Left cardiac atrium (tissue), 4 donors: ENCODE results near the gene PACS2. TPM values are rescaled to one million over a fixed set of nuclear protein-coding genes. Genes with fewer than 3 reads are reported as not detected.
A peak's percentile ranks its signal among the peaks of the same experiment; 100 is the strongest.
"Not testable (repeated sequence)": the region's sequence is repeated elsewhere in the genome, so short reads cannot be mapped to it uniquely, and the experiment has no call there.

Experiments
- ATAC-seq, 2 donors: fragments of 200-7000 bp; cut with Tn5 transposase; one replicate each; pipeline ENCODE4 v1.9.1; 2020; ENCODE audit warnings: mild to moderate bottlenecking in 2 of 2, moderate library complexity in 2 of 2
- DNase-seq: peaks from one replicate; pipeline ENCODE4 v3.0.0-alpha.2; 2020
- intact Hi-C, 2 donors: fragments of 100-400 bp; cut with DNase I; formaldehyde crosslinking; loops; one replicate each; pipeline versions ENCODE4 v1.14.1 to v1.15.1; 2022 to 2023
- total RNA-seq, 2 donors: library from RNA; stranded (reverse); fragmentation: NEBNext Ultra II Directional; extraction: Animal tissue kit (Norgen Biotek cat#: 25700); gene quantifications; one replicate each; pipeline ENCODE4 v1.2.1, GENCODE V29; 2021
- donor health status: DM: no; HTN: yes; CAD: no.
- donor health status: DM: no; HTN: yes; CAD: no; lungs with severe emphysema.
- donor health status: DM: yes; HTN: yes; CAD: no.
- donor health status: Dilated cardiomyopathy.

PACS2 gene
- total RNA-seq, 2 donors from 2014 or later: 53.4 to 55.8 TPM

DNA sequence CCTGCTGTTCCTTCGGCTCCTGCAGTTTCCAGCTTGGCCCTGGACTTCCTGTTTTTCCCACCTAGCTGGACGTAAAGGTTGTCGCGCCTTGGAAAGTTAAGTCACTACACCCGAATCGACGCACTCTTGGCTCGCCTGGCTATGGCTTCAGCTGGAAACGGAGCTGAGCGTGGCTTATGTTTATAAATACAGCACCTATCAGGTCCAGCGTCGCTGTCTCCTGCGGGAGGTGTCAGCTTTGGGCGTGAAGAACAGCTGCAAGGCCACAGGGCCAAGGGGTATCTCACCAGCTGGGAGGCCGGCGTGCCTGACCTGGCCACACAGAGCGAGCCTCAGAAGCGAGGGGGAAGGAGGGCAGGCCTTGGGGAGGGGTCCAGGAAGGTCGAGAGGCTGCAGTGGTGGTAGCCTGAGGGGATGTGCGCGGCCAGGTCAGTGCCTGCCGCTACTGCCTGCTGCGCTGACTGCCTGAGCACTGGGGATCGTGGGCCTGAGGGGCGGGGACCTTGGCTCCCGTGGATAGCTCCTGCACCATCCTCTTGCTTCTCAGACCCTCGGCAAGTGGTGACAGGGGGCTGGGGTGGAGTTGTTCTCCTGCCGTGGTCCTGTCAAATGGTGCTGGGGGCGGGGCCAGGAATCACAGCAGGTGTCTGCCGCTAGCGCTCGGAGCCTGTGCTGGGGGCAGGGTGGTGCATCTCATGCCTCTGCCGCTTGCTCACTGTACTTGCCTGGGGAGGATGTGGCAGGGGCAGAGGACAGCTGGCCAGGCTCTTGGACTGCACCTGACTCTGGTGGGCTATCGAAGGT lies 12.5 kb downstream of the PACS2 start:
- intact Hi-C loops: loop anchor here in 1 of 2 donors (2.0 kb wide), 1 partner anchor 32 kb away; no protein-coding TSS in a partner anchor
- peak; percentile 37 to 50 for ATAC-seq
- DNase-seq: peak; percentile 50

DNA sequence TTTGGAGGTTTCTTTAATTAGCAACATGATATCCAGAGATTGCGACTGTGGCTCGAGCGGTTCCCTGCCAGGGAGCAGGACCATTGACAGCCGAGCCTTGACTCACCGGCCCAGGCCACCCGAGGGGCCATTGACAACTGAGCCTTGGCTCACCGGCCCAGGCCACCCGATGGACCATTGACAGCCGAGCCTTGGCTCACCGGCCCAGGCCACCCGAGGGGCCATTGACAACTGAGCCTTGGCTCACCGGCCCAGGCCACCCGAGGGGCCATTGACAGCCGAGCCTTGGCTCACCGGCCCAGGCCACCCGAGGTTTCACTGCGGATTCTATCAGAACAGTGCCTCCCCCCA lies 13.1 kb downstream of the PACS2 start:
- intact Hi-C loops: loop anchor here in 1 of 2 donors (2.0 kb wide), 1 partner anchor 33 kb away; no protein-coding TSS in a partner anchor
- not testable (repeated sequence) for DNase-seq, ATAC-seq

DNA sequence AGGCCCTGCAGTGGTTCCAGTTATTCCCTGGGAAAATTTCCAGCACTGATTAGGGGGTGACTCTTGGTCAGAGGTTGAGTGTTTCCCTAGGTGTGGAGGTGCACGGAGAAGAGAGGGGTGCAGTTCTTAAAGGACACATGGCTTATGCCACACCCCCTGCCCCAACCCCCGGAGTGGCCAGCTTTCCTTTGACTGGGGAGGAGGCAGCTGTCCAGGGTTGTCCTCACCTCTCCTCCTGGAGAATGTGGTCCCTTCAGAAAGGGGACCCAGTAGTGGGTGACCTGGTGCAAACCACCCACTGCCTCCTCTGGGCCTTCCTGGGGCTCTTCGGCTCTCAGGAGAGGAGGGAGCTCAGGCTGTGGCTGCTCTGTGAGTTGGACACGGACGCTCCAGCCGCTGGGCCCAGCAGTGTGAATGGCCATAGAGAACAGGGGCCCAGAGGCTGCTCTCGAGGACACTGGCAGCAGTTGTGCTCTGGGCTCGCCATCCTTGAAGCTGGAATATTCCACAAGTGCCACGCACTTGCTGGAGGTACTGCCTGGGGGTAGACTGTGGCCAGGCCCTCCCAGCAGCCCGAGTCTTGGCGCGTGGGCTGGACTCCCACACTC lies 13.6 kb downstream of the PACS2 start:
- DNase-seq (peak; percentile 20), ATAC-seq (no peak)
- intact Hi-C loops: no loop called here

DNA sequence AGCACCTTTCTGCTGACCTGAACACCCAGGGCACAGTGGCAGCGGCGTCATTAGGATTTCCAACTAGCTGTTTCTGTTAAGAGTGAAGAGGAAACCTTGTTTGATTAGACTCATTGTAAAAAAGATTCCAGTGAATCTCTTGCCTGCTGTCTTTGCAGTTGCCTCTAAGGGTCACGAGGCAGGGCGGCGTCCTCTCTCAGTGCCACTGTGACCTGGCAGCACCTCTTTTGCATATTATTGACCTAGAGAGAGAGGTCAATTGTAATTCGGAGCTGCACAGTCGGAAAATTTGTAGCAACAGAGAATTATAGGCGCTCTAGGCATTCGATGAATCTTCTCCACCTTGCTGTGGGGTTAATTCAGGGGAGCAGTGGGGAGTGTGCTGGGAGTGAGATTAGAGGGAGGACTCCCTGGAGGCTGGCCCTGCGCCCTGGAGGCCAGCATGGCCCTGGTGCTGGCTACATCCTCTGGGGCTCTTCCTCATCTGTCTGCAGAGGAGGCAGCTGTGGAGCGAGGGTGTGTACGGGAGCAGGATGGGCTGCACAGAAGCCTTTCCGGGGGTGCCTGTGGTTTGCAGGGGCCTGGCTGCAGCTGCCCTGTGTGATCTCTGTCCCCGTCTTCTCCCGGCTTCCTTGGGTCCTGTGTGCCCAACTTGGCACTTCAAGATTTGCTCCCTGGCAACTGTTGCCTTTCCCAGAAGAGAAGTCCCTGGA lies 14.3 kb downstream of the PACS2 start:
- DNase-seq: no peak
- intact Hi-C loops: no loop called here
- no peak for ATAC-seq

DNA sequence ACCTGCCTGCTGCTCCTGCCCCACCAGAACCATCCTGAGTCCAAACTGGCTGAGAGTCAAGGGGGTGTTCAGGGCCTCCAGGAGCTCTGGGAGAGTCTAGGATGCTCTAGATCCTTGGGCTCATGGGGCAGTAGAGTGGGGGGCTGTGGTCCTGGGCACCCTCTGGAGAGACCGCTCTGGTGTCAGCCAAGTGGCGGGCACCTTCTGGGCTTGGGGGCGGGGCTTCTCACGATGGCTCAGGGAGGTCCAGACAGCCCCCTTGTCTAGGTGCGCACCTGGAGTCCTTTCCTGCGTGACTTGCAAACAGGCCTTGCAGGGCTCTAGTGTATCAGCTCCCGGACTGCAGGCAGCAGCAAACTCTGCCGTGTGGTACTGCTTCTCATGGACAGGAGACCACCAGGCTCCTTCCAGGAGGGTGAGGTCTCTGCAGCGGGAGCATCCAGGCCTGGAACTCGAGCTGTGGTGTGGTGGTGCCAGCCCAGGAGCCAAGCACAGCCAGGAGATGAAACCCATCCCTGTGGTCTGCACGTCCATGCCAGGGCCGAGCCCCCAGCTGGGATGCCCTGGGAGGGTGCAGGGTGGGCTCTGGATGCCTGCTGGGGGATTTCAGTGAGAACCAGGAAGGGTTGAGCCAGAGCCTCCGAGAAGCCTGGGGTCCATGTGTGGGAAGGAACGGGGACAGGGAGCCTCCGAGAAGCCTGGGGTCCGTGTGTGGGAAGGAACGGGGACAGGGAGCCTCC lies 15.0 kb downstream of the PACS2 start:
- DNase-seq: no peak
- intact Hi-C loops: no loop called here
- no peak for ATAC-seq

DNA sequence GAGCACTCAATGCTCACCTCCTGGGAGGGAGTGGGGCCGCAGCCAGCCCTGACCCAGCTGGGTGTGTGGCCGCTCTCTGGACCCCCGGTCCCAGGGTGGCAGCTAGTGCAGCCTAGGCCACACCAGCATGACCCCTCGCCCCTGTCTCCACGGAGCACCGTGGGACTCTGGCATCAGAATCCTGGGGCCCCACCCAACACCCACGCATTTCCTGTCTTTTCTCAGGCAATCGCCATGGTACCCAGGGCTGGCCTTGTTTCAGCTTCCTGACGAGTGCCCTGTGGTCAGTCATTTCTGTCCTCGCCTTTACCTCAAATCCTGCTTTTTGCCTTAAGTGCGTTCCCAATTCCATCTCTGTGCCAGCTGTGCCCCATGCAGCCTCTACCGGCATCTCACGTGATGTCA lies 15.9 kb downstream of the PACS2 start:
- no peak for ATAC-seq
- intact Hi-C loops: no loop called here
- DNase-seq: peak; percentile 84

DNA sequence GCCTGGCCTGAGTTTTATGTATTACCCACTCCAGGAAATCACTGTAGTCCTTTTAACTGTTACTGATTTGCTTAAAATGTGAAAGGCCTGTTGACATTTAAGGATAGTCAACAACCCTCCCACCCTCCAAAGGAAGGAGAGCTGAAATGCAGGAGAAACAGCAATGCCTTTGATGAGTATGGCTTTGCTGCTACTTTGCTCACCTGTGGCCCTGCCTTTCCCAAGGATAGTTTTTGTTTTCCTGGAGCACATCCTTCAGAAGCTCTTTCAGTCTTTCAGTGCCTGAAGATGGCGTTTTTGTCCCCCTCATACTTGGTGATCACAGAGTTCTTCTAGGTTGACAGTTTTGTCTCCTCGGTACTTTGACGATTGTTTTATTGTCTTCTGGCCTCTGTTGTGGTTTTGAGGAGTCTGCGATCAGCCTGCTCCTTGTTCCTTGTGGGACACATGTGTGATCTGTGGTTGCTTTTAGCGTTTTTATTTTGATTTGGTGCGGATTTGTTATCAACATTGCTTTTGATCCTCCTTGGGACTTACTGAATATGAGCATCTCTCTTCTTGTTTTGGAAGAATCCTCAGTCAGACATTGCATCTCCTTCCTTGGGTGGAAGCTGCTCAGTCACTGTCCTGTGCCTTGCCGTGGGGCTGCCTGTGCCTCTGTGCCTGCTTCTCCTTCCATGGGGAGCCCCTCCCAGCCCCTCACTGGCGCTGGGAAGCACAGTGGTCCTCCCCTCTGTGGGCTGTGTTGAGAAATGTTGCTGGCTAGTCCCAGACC lies 17.2 kb downstream of the PACS2 start:
- no peak for ATAC-seq
- DNase-seq: no peak
- intact Hi-C loops: no loop called here

DNA sequence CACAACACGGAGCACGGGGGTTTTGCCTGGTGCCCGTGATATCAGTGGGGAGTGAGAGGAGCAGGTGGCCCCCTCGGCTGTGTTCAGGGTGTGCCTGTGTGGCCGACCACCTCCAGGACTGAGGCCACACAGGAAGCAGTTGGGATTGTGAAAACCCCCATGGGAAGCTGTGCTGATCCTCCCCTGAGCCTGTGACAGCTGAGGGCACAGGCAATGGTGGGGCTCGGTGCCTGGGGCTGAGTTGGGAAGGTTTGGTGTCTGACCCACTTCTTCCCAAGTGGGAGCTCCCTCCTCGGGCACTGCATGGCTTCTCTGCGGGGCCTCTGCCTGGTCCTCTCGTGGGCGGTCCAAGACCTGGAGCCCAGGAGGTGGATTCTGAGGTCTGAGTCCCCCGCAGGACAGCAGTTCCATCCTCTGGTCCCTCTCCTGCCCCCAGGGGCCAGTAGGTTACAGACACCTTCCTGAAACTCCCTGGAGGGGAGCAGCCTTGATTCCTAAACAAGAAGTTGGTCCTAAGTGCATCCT lies 17.9 kb downstream of the PACS2 start:
- DNase-seq (no peak), ATAC-seq (no peak)
- intact Hi-C loops: no loop called here

DNA sequence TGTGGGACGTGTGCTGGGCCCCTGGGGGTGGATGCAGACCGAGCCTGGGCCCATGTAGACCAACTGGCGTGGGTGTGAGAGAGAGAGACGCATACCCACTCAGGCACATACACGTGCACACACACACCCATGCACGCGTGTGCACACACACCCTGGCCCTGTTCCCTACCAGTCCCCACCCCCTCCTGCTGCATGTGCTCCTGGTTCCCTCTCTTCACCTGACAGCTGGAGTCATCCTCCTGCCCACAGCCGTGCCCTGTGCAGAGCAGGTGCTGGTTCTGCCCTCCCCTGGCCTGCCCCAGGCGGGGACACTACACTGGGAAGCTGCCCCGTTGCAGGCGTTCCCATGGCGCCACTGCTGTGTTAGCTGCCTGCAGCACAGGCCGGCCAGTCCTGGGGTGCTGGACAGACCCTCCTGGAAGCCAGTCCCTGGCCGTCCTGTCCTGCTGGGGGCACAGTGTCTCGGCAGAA lies 18.5 kb downstream of the PACS2 start:
- DNase-seq (no peak), ATAC-seq (no peak)
- intact Hi-C loops: no loop called here

DNA sequence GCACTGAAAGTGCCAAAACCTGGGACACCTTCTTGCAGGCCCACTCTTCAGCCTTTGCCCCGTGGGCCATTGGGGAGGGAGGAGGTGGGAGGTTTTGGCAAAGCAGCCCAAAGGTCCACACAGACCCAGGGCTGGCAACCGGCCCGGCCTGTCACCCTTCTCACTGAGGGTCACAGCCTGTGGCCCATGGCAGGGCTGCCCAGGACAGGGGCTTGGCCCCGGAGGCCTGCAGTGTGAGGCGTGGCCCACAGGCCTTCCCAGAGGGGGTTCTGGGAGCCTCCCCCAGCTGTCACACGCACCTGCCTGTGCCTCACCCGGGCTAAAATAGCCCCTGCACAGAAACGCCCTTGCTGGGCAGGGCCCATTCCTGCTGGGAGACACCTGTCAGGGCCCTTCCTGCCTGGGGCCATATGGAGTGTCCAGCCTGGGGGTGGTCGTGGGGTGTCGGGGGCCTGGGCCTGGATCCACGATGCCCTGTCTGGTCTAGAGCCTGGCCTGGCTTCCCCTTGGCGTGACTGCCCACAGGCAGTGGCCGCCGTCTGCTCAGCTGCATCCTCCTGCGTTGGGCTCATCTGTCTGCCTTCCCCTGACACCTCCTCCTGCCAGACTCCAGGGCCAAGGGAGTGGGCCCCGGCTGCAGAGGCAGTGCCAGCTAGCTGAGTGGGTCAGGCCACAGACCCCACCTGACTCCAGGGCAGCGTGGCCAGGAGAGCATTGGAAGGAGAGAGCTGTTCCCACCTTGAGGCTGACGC lies 19.2 kb downstream of the PACS2 start:
- peak; percentile 27 to 38 for ATAC-seq
- no peak for DNase-seq
- intact Hi-C loops: no loop called here

DNA sequence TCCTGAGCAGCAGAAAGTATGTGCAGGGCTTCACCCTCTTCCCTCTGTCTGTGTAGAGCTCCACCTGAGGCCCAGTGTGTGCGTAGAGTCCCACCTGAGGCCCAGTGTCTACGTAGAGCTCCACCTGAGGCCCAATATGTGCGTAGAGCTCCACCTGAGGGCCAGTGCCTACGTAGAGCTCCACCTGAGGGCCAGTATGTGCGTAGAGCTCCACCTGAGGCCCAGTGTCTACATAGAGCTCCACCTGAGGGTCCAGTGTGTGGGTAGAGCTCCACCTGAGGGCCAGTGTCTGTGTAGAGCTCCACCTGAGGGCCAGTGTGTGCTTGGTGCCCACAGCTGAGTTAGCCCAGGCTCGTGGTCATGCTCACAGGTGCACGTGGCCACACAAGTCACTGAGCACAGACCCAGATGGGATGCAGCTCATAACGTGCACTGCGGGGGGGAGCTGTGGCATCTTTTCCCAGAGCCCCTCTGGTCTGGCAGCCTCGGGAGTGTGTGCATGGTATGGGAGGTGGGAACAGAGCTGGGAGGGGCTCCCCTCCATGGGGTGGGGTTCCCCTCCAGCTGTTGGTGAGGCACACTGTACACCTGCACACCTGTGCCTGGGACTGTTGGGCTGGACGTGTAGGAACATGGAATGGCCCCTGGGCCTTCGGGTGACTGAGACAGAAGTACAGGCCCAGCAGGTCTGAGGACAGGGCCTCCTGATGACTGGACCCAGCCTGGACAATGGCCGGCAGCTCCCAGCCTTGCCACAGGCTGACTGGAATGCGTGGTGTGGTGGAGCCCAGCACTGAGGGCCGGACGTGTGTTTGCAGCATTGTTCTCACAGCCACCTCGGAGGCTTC lies 20.1 kb downstream of the PACS2 start:
- ATAC-seq: no peak
- intact Hi-C loops: no loop called here
- DNase-seq: peak; percentile 9

DNA sequence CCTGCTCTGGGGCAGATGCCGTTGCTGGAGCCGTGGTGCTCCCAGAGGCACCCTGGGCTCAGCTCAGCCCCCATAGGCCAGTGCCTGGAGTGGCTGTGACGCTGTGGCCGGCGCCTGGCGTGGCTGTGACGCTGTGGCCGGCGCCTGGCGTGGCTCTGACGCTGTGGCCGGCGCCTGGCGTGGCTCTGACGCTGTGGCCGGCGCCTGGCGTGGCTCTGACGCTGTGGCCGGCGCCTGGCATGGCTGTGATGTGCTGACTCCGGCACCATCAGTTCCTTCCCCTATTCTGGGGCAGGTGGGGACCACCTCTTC lies 20.6 kb downstream of the PACS2 start:
- ATAC-seq, DNase-seq, intact Hi-C loops: not testable (repeated sequence)

DNA sequence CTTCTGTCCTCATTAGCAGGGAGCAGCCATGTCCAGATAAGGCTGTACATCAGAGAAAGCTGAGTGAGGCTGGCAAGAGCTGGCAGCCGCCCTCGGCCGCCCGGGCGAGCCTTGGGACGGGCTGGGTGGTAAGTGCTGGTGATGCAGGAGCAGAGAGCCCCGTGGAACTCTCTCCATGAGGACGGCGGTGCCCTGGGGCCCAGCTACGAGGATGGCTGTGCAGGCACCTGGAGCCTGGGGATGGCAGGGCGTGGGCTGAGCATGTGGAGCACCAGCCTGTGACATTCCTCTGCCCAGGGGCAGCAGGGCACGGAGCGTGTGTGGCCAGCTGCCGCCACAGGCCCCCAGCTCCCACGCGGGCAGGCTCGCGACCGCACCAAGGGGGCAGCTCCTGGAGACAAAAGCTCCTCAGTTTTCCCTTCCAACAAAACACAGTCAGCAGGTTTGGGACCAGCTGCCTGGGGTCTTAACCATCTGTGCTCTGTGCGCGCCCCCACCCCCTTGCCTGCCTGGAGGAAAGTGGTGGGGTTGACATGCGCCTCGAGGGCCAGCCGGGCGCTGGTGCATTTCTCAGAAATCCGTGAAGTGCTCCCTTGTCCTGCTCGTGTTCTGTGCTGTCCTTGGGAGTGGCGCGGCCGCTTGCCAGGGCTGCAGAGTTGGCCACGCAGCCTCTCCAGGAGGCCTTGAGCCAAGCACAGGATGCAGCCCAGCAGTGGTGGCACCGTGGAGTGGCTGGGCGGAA lies 21.4 kb downstream of the PACS2 start:
- DNase-seq: no peak
- ATAC-seq: peak; percentile 57 to 60
- intact Hi-C loops: no loop called here

DNA sequence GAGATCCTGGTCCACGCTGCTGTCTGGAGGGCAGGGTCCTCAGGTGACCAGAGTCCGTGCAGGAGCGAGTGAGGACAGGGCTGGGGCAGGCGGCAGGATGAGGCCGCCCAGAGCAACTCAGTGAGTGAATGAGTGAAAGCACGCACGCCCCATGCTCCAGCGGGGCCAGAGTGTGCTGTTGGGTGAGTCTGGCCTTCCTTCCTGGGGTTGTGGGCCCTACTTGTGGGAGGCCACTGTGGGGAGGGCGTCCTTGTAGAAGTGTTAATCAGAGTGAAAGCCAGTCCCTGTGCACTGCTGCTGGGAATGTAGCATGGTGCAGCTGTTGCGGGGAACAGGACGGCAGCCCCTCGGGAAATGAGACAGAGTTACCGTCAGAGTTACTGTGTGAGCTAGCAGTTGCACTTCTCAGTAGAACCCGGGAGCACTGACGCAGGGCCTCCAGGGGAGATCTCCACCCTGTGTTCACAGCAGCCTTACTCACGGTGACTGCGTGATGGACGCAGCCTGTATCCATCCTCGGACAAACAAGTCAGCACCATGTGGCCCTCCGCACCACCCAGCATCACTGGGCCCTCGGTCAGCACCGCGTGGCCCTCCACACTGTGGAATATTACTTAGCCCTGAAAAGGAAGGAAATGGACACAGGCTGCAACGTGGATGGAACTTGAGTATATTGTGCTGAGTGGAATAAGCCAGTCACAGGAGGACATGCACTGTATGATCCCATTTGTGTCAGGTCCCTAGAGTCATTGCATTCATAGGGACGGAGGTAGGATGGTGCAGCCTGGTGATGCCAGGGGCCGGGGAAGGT lies 22.1 kb downstream of the PACS2 start:
- intact Hi-C loops: no loop called here
- ATAC-seq (no peak), DNase-seq (no peak)

DNA sequence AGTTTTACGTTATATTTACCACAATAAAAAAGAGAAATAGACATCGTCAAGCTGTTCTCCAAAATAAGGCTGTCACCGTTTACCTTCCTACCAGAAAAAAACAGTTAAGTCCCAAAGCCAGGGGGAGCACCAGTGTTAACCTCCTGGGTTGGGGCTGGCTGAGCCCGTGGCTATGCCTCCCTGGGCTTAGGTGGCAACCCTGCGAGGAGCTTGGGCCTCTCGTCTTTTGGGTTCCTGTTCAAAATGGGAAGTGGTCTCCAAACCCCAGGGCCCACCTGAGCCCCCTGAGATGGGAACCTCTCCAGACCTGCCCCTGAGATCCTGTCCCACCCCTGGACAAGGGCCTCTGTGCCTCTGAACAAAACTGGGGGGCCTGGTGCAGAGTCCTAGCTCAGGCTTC lies 22.9 kb downstream of the PACS2 start:
- intact Hi-C loops: no loop called here
- no peak for ATAC-seq
- DNase-seq: no peak
